CD4-positive, CD25-positive, alpha-beta regulatory T cell (primary cell): ENCODE data around the gene HIBCH. TPM values are rescaled to one million over a fixed set of nuclear protein-coding genes. Genes with fewer than 3 reads are reported as not detected.
"Not testable (repeated sequence)": the region's sequence is repeated elsewhere in the genome, so short reads cannot be mapped to it uniquely, and the experiment has no call there.

ENCODE experiments used
- ATAC-seq, 2 donors: fragments of 150-1000 bp; cut with Tn5 transposase; one replicate each; pipeline ENCODE4 v1.10.0; 2021; ENCODE audit warnings: low read depth in 2 of 2, moderate number of reproducible peaks in 2 of 2, moderate library complexity in 1 of 2
- DNase-seq, 3 donors: peaks; one replicate each; pipeline versions ENCODE4 v3.0.0 to v3.0.0-alpha.2; 2012 to 2022; ENCODE audit warnings: mixed read lengths in 1 of 3
- H3K27ac ChIP-seq: one replicate; pipeline ENCODE4 v1.7.0; 2013; ENCODE audit warnings: mild to moderate bottlenecking, low read length; ENCODE audit not compliant: insufficient read depth, poor library complexity, severe bottlenecking
- H3K27me3 ChIP-seq: one replicate; pipeline ENCODE4 v1.7.0; 2013; ENCODE audit warnings: low read length; ENCODE audit not compliant: control insufficient read depth, insufficient read depth
- H3K36me3 ChIP-seq: one replicate; pipeline ENCODE4 v1.7.0; 2013; ENCODE audit warnings: mild to moderate bottlenecking, low read length, moderate library complexity; ENCODE audit not compliant: control insufficient read depth, insufficient read depth
- H3K4me1 ChIP-seq: 2 replicates; pipeline ENCODE4 v1.7.0; 2013; ENCODE audit warnings: mild to moderate bottlenecking, low read length; ENCODE audit not compliant: insufficient read depth, control insufficient read depth, poor library complexity, severe bottlenecking
- H3K4me3 ChIP-seq: one replicate; pipeline ENCODE4 v1.7.0; 2013; ENCODE audit warnings: low read depth, mild to moderate bottlenecking, low read length, moderate library complexity
- H3K9me3 ChIP-seq, 2 experiments: 1 replicate in 1 of 2; 2 replicates in 1 of 2; pipeline ENCODE4 v1.7.0; 2013; ENCODE audit warnings: low read length in 2 of 2, mild to moderate bottlenecking in 1 of 2, moderate library complexity in 1 of 2; ENCODE audit not compliant: control insufficient read depth in 2 of 2
- H3K27ac Mint-ChIP-seq, 3 donors: one replicate each; pipeline ENCODE4 v1.8.0; 2020 to 2022; ENCODE audit warnings: mild to moderate bottlenecking in 3 of 3, mixed read lengths in 3 of 3, moderate library complexity in 2 of 3
- H3K27me3 Mint-ChIP-seq: one replicate; pipeline ENCODE4 v1.8.0; 2022; ENCODE audit warnings: mild to moderate bottlenecking, mixed read lengths
- H3K36me3 Mint-ChIP-seq: one replicate; pipeline ENCODE4 v1.8.0; 2020; ENCODE audit warnings: mixed read lengths
- H3K4me1 Mint-ChIP-seq, 4 donors: one replicate each; pipeline ENCODE4 v1.8.0; 2020 to 2022; ENCODE audit warnings: mixed read lengths in 4 of 4, mild to moderate bottlenecking in 1 of 4
- H3K4me3 Mint-ChIP-seq, 4 donors: one replicate each; pipeline ENCODE4 v1.8.0; 2020 to 2022; ENCODE audit warnings: mild to moderate bottlenecking in 4 of 4, mixed read lengths in 4 of 4, moderate library complexity in 3 of 4
- H3K9me3 Mint-ChIP-seq, 7 donors: one replicate each; pipeline ENCODE4 v1.8.0; 2020 to 2022; ENCODE audit warnings: mixed read lengths in 7 of 7, mild to moderate bottlenecking in 3 of 7, moderate library complexity in 2 of 7
- polyA plus RNA-seq, 4 donors: library from polyadenylated mRNA; unstranded; fragments of 300-500 nt; fragmentation: Illumina TruSeq; gene quantifications; one replicate each; pipeline ENCODE4 v1.2.3, GENCODE V29; 2021
- total RNA-seq: library from RNA; stranded (reverse); gene quantifications from one replicate; pipeline ENCODE4 v1.2.3, GENCODE V29; 2022

HIBCH gene
- total and polyA plus RNA-seq, 5 donors from 2014 or later: 21.0 to 31.2 (median 22.7) TPM

- no peak for DNase-seq
- Mint-ChIP-seq H3K4me1 (no peaks in the 10 kb centered on the region), H3K36me3 (peaks cover 13% of the 10 kb centered on the region), H3K9me3 (peaks cover 1 to 24% (median 9%) of the 10 kb centered on the region in 7 donors), H3K4me3 (no peak overlapping the region), H3K27ac (no peak overlapping the region), H3K27me3 (no peaks in the 10 kb centered on the region)
- ATAC-seq: no peak
- Histone ChIP-seq H3K36me3 (no peaks in the 10 kb centered on the region), H3K4me3 (no peak overlapping the region), H3K9me3 (peaks cover 0 to 6% of the 10 kb centered on the region in 2 experiments), H3K27me3 (no peaks in the 10 kb centered on the region), H3K4me1 (no peaks in the 10 kb centered on the region), H3K27ac (no peak overlapping the region)
Observed at GRCh38 chr2:190169221-190170072, 150.2 kb downstream of the HIBCH start.

- Histone ChIP-seq H3K9me3 (peaks cover 0 to 4% of the 10 kb centered on the region in 2 experiments), H3K36me3 (no peaks in the 10 kb centered on the region), H3K4me1 (no peaks in the 10 kb centered on the region), H3K27ac (no peak overlapping the region), H3K27me3 (no peaks in the 10 kb centered on the region), H3K4me3 (no peak overlapping the region)
- ATAC-seq (no peak), DNase-seq (no peak)
- peaks cover 8% of the 10 kb centered on the region for H3K36me3 Mint-ChIP-seq
- no peak overlapping the region for H3K4me3 Mint-ChIP-seq
- no peaks in the 10 kb centered on the region for H3K4me1 Mint-ChIP-seq
- no peak overlapping the region for H3K27ac Mint-ChIP-seq
- peaks cover 0 to 11% (median 3%) of the 10 kb centered on the region in 7 donors for H3K9me3 Mint-ChIP-seq
- H3K27me3 Mint-ChIP-seq: peaks cover 3% of the 10 kb centered on the region
Observed at GRCh38 chr2:190167702-190168101, 151.9 kb downstream of the HIBCH start.

GRCh38 chr2:190165491-190165890 is 154.1 kb downstream of the HIBCH start:
- Mint-ChIP-seq H3K36me3 (peaks cover 4% of the 10 kb centered on the region), H3K9me3 (peaks cover 0 to 11% (median 3%) of the 10 kb centered on the region in 7 donors), H3K27me3 (peaks cover 7% of the 10 kb centered on the region)

DNA sequence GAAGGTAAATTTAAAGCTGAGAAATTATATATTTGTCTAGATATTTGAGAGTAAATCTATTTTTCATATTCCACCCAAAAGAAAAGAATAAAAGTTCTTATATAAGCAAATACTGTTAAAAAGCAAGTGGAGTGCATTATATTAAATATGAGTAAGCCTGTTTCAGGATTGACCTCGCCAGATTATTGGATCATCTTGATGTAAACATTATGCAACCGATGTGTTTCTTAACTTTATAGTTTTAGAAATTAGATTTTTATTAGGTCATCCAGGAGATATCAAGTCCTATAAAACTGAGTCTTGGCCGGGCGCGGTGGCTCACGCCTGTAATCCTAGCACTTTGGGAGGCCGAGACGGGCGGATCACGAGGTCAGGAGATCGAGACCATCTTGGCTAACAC is 156.8 kb downstream of the HIBCH start:
- H3K4me3 Mint-ChIP-seq: no peak overlapping the region
- DNase-seq (no peak), ATAC-seq (no peak)
- H3K27ac Mint-ChIP-seq: no peak overlapping the region
- Histone ChIP-seq H3K27me3 (no peaks in the 10 kb centered on the region), H3K4me1 (no peaks in the 10 kb centered on the region), H3K27ac (no peak overlapping the region), H3K9me3 (peaks cover 0 to 4% of the 10 kb centered on the region in 2 experiments), H3K4me3 (no peak overlapping the region), H3K36me3 (no peaks in the 10 kb centered on the region)
- peaks cover 7% of the 10 kb centered on the region for H3K27me3 Mint-ChIP-seq
- peaks cover 4% of the 10 kb centered on the region for H3K36me3 Mint-ChIP-seq
- H3K4me1 Mint-ChIP-seq: no peaks in the 10 kb centered on the region
- H3K9me3 Mint-ChIP-seq: peaks cover 0 to 5% (median 1%) of the 10 kb centered on the region in 7 donors

More at GRCh38 chr2:190165491-190165890, 154.1 kb downstream of the HIBCH start:
- Histone ChIP-seq H3K27ac (no peak overlapping the region), H3K27me3 (no peaks in the 10 kb centered on the region), H3K9me3 (peaks cover 0 to 4% of the 10 kb centered on the region in 2 experiments), H3K4me1 (no peaks in the 10 kb centered on the region), H3K36me3 (no peaks in the 10 kb centered on the region), H3K4me3 (no peak overlapping the region)
- Mint-ChIP-seq H3K4me1 (no peaks in the 10 kb centered on the region), H3K4me3 (peak overlapping the region in 1 of 4 donors; percentile 30), H3K27ac (no peak overlapping the region)
- no peak for ATAC-seq
- no peak for DNase-seq

GRCh38 chr2:190159453-190159852 is 160.2 kb downstream of the HIBCH start:
- H3K9me3 ChIP-seq: peaks cover 0 to 1% of the 10 kb centered on the region in 2 experiments

GRCh38 chr2:190158798-190159434 is 160.7 kb downstream of the HIBCH start:
- Mint-ChIP-seq H3K27ac (no peak overlapping the region), H3K4me1 (no peaks in the 10 kb centered on the region), H3K27me3 (peaks cover 14% of the 10 kb centered on the region), H3K36me3 (no peaks in the 10 kb centered on the region), H3K9me3 (peaks cover 0 to 1% (median 0%) of the 10 kb centered on the region in 7 donors), H3K4me3 (no peak overlapping the region)
- no peaks in the 10 kb centered on the region for H3K4me1 ChIP-seq
- H3K27ac ChIP-seq: no peak overlapping the region
- H3K27me3 ChIP-seq: no peaks in the 10 kb centered on the region
- no peak overlapping the region for H3K4me3 ChIP-seq
- no peaks in the 10 kb centered on the region for H3K36me3 ChIP-seq
- ATAC-seq (no peak), DNase-seq (no peak)
- peaks cover 0 to 1% of the 10 kb centered on the region in 2 experiments for H3K9me3 ChIP-seq

More at GRCh38 chr2:190159453-190159852, 160.2 kb downstream of the HIBCH start:
- Histone ChIP-seq H3K4me3 (no peak overlapping the region), H3K4me1 (no peaks in the 10 kb centered on the region), H3K27ac (no peak overlapping the region), H3K36me3 (no peaks in the 10 kb centered on the region), H3K27me3 (no peaks in the 10 kb centered on the region)
- no peaks in the 10 kb centered on the region for H3K4me1 Mint-ChIP-seq
- H3K27ac Mint-ChIP-seq: no peak overlapping the region
- H3K36me3 Mint-ChIP-seq: no peaks in the 10 kb centered on the region
- ATAC-seq: no peak
- DNase-seq: no peak
- H3K9me3 Mint-ChIP-seq: peaks cover 0 to 1% (median 0%) of the 10 kb centered on the region in 7 donors
- H3K4me3 Mint-ChIP-seq: no peak overlapping the region
- peaks cover 14% of the 10 kb centered on the region for H3K27me3 Mint-ChIP-seq

DNA sequence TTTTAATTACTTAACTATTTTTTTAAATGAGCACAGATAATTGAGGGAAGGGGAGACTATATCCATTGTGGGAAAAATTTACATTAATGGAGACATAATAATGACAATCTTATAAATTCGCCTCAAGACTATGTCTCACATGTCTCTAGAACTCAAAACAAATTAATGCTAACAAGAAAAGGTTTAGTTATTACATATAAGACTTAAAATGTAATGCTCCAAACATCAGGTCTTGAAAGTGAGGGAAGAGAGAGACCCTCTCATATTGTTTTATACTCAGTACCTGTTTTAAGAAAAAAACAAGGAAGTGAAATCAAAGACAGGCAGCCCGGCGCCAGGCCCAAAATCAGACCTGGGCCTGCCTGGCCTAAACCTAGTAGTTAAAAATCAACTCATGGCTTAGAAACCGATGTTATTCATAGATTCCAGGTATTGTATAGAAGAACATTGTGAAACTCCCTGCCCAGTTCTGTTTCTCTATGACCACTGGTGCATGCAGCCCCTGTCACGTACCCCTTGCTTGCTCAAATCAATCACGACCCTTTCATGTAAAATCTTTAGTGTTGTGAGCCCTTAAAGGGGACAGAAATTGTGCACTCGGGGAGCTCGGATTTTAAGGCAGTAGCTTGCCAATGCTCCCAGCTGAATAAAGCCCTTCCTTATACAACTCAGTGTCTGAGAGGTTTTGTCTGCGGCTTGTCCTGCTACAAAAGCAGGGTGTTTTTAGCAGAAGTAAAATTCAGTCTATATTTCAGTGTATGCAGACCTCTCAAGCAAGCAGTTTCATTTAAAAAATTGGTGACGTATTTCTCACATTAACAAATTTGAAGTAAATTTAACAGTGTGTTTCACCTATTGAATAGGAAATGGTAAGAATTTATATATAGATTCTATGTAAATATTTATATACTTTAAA is 161.8 kb downstream of the HIBCH start:
- peaks cover 13% of the 10 kb centered on the region for H3K27me3 Mint-ChIP-seq
- H3K27ac Mint-ChIP-seq, H3K4me3 Mint-ChIP-seq, H3K9me3 ChIP-seq, ATAC-seq, H3K4me1 ChIP-seq, H3K36me3 ChIP-seq, H3K4me1 Mint-ChIP-seq, H3K9me3 Mint-ChIP-seq, H3K27me3 ChIP-seq, DNase-seq, H3K4me3 ChIP-seq, H3K36me3 Mint-ChIP-seq, H3K27ac ChIP-seq: not testable (repeated sequence)
